ENCODE results near the gene OR4E1.
"Not testable (repeated sequence)": the region's sequence is repeated elsewhere in the genome, so short reads cannot be mapped to it uniquely, and the experiment has no call there.

DNA sequence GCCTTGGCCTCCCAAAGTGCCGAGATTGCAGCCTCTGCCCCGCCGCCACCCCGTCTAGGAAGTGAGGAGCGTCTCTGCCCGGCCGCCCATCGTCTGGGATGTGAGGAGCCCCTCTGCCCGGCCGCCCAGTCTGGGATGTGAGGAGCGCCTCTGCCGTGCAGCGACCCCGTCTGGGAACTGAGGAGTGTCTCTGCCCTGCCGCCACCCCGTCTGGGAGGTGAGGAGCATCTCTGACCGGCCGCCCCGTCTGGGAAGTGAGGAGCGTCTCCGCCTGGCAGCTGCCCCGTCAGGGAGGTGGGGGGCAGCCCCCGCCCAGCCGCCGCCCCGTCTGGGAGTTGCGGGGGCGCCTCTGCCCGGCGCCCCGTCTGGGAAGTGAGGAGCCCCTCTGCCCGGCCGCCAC lies 24.0 kb upstream of the OR4E1 start:
- TF ChIP-seq FOXP2 (optimal IDR thresholded peaks at IDR 0.05; ENCODE audit: control extremely low read depth, extremely low read length, insufficient read depth); EZH2 (IDR thresholded peaks at IDR 0.05): not testable (repeated sequence)

Measured in SK-N-MC (cell line).